Breast epithelium (tissue), 4 donors: Measurements from ENCODE around the gene AKT3. TPM values are rescaled to one million over a fixed set of nuclear protein-coding genes. Genes with fewer than 3 reads are reported as not detected.

ENCODE experiments used
- DNase-seq, 2 donors: peaks; one replicate each; pipeline ENCODE4 v3.0.0-alpha.2; 2019; ENCODE audit warnings: low spot score in 2 of 2
- H3K27ac ChIP-seq, 2 donors: fragments of 200-600 bp; sonication (generic) in 1 of 2; one replicate each; pipeline ENCODE4 v1.5.1; 2016 to 2019; ENCODE audit warnings: mild to moderate bottlenecking in 1 of 2
- H3K27me3 ChIP-seq, 2 donors: fragments of 200-600 bp; sonication (generic) in 1 of 2; one replicate each; pipeline versions ENCODE4 v1.5.1 to v1.6.0; 2017 to 2019; ENCODE audit warnings: control low read depth in 1 of 2, mild to moderate bottlenecking in 1 of 2
- H3K36me3 ChIP-seq: fragments of 200-600 bp; one replicate; pipeline ENCODE4 v1.5.1; 2019
- H3K4me1 ChIP-seq, 2 donors: fragments of 200-600 bp; sonication (generic); one replicate each; pipeline ENCODE4 v1.5.1; 2016 to 2019; ENCODE audit warnings: control low read depth in 1 of 2
- H3K4me3 ChIP-seq, 3 donors: fragments of 200-600 bp; sonication (generic); 1 replicate in 2 of 3; 2 replicates in 1 of 3; pipeline ENCODE4 v1.5.1; 2016 to 2019; ENCODE audit warnings: mild to moderate bottlenecking in 3 of 3, moderate library complexity in 2 of 3
- H3K9me3 ChIP-seq, 2 donors: fragments of 200-600 bp; sonication (generic) in 1 of 2; one replicate each; pipeline ENCODE4 v1.5.1; 2016 to 2019; ENCODE audit warnings: control low read depth in 1 of 2
- CTCF ChIP-seq, 3 donors: fragments of 450-650 bp; IDR thresholded peaks; one replicate each; pipeline ENCODE4 v1.5.1; 2016 to 2017; ENCODE audit warnings: antibody characterized with exemption in 3 of 3, mild to moderate bottlenecking in 3 of 3, moderate library complexity in 3 of 3
- POLR2A ChIP-seq: fragments of 450-650 bp; IDR thresholded peaks from one replicate; pipeline ENCODE4 v1.6.1; 2016; ENCODE audit warnings: antibody characterized with exemption, mild to moderate bottlenecking, moderate library complexity
- POLR2AphosphoS5 ChIP-seq, 3 donors: sonication (generic); formaldehyde crosslinking; IDR thresholded peaks; one replicate each; pipeline ENCODE4 v1.6.1; 2017; ENCODE audit warnings: antibody characterized with exemption in 3 of 3
- intact Hi-C: fragments of 100-400 bp; cut with DNase I; formaldehyde crosslinking; loops from one replicate; pipeline ENCODE4 v1.15.1; 2023; ENCODE audit warnings: low total_unique reads
- total RNA-seq, 3 donors: library from RNA; depleted of rRNA; stranded (reverse); fragments of >200 nt; gene quantifications; one replicate each; pipeline ENCODE4 v1.1.0, GENCODE V29; 2016

AKT3 gene
- total RNA-seq, 3 donors from 2014 or later, result 49.6 to 58.7 (median 58.7) TPM

GRCh38 chr1:243580072-243580471 is 270.0 kb downstream of the AKT3 start:
- H3K4me1 ChIP-seq, result no peaks in the 10 kb centered on the region
- H3K36me3 ChIP-seq, result peaks cover 5% of the 10 kb centered on the region
- no peak overlapping the region for H3K4me3 ChIP-seq
- H3K9me3 ChIP-seq, result peaks cover 35 to 54% of the 10 kb centered on the region in 2 donors
- no peak for DNase-seq
- H3K27ac ChIP-seq, result no peak overlapping the region
- TF ChIP-seq CTCF (IDR thresholded peaks at IDR 0.05) (no peak), POLR2AphosphoS5 (IDR thresholded peaks at IDR 0.05) (no peak), POLR2A (no peak)
- no peaks in the 10 kb centered on the region for H3K27me3 ChIP-seq
- intact Hi-C loops, result no loop called here

- Histone ChIP-seq H3K9me3 (peaks cover 7 to 9% of the 10 kb centered on the region in 2 donors), H3K36me3 (peaks cover 5% of the 10 kb centered on the region), H3K4me1 (no peaks in the 10 kb centered on the region), H3K27me3 (no peaks in the 10 kb centered on the region), H3K4me3 (no peak overlapping the region), H3K27ac (no peak overlapping the region)
- TF ChIP-seq POLR2A (no peak), CTCF (IDR thresholded peaks at IDR 0.05) (no peak), POLR2AphosphoS5 (IDR thresholded peaks at IDR 0.05) (no peak)
- no peak for DNase-seq
- intact Hi-C loops, result no loop called here
Observed at GRCh38 chr1:243575070-243575469, 275.0 kb downstream of the AKT3 start.

GRCh38 chr1:243572940-243573339 is 277.1 kb downstream of the AKT3 start:
- H3K9me3 ChIP-seq, result peaks cover 7 to 9% of the 10 kb centered on the region in 2 donors
- H3K27ac ChIP-seq, result no peak overlapping the region
- DNase-seq, result no peak
- H3K4me1 ChIP-seq, result no peaks in the 10 kb centered on the region
- no peaks in the 10 kb centered on the region for H3K27me3 ChIP-seq
- TF ChIP-seq POLR2A, result no peak
- no peak for TF ChIP-seq CTCF (IDR thresholded peaks at IDR 0.05)
- intact Hi-C loops, result no loop called here
- H3K36me3 ChIP-seq, result no peaks in the 10 kb centered on the region
- no peak overlapping the region for H3K4me3 ChIP-seq

GRCh38 chr1:243568793-243569192 is 281.2 kb downstream of the AKT3 start:
- no peaks in the 10 kb centered on the region for H3K9me3 ChIP-seq
- H3K27me3 ChIP-seq, result no peaks in the 10 kb centered on the region
- no peak for TF ChIP-seq CTCF (IDR thresholded peaks at IDR 0.05)
- no peak for TF ChIP-seq POLR2A
- H3K27ac ChIP-seq, result no peak overlapping the region
- intact Hi-C loops, result no loop called here
- no peaks in the 10 kb centered on the region for H3K4me1 ChIP-seq
- H3K4me3 ChIP-seq, result no peak overlapping the region
- H3K36me3 ChIP-seq, result no peaks in the 10 kb centered on the region
- no peak for DNase-seq

GRCh38 chr1:243564814-243565213 is 285.2 kb downstream of the AKT3 start:
- Histone ChIP-seq H3K27ac (no peak overlapping the region), H3K36me3 (peaks cover 5% of the 10 kb centered on the region), H3K27me3 (no peaks in the 10 kb centered on the region), H3K9me3 (peaks cover 0 to 4% of the 10 kb centered on the region in 2 donors), H3K4me3 (no peak overlapping the region), H3K4me1 (no peaks in the 10 kb centered on the region)
- no peak for DNase-seq
- intact Hi-C loops, result no loop called here
- TF ChIP-seq CTCF (IDR thresholded peaks at IDR 0.05), result no peak
